Keratinocyte (primary cell): ENCODE results near the gene CNGA2.

Source experiments
- CTCF ChIP-seq, 3 experiments: IDR thresholded peaks in 1 of 3; conservative IDR thresholded peaks in 1 of 3; optimal IDR thresholded peaks in 1 of 3; 2 replicates in 2 of 3; 3 replicates in 1 of 3; pipeline versions ENCODE3 to v1.5.1; 2011; ENCODE audit warnings: low read length in 3 of 3, mild to moderate bottlenecking in 3 of 3, moderate library complexity in 2 of 3, control low read depth in 1 of 3, inconsistent platforms in 1 of 3; ENCODE audit not compliant: insufficient read depth in 2 of 3; ENCODE audit errors: extremely low read depth in 1 of 3
- EZH2 ChIP-seq: IDR thresholded peaks from one replicate; pipeline ENCODE4 v1.6.1; 2012; ENCODE audit warnings: inconsistent platforms, mild to moderate bottlenecking, low read length, moderate library complexity

- TF ChIP-seq CTCF (optimal IDR thresholded peaks at IDR 0.05 in 1 of 3, IDR thresholded peaks at IDR 0.05 in 1 of 3, conservative IDR thresholded peaks at IDR 0.05 in 1 of 3; ENCODE audit: extremely low read depth in 1 of 3, insufficient read depth in 2 of 3, low read length in 3 of 3) (no peak), EZH2 (no peak)
Measured at GRCh38 chrX:151754047-151754429, 19.5 kb downstream of the CNGA2 start.
